ENCODE data around the gene GNAT1. TPM values are rescaled to one million over a fixed set of nuclear protein-coding genes. Genes with fewer than 3 reads are reported as not detected.
"Not testable (repeated sequence)": the region's sequence is repeated elsewhere in the genome, so short reads cannot be mapped to it uniquely, and the experiment has no call there.

Gene GNAT1
- total RNA-seq, 4 donors from 2014 or later: not detected

DNA sequence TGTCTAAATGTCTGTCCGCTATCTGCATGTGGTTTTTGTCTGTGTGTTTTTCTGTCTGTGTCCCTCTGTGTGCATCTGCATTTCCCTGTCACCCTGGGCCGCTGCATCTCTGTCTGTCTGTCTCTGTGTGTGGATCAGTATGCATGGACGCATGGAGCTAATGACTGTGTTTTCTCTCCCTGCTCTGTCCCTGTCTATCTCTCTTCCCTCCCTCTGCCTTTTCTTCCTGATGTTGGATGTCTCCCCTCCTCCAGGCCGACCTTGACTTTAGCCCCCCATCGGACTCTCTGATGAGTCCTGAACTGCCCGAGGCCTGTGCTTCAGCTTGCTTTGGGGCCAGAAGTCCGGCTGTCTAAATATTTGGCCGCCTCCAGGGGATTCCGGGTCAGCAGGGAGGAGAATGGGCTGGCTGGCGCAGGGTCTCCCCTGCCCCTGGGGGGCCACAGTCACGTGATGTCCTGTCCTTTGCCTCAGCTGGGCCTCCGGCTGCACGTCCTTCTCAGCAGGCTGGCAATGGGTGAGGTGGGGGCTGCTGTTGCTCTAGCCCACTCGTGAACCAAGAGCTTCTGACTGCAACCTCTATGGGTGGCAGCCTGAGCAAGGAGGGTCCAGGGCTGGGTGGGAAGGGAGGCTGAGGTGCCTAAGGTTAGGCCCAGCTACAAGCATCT, 17.4 kb downstream of the GNAT1 start:
- Histone ChIP-seq H3K36me3 (no peaks in the 10 kb centered on the region), H3K9me3 (no peaks in the 10 kb centered on the region), H3K27me3 (peaks cover 35% of the 10 kb centered on the region), H3K4me3 (no peak overlapping the region), H3K27ac (no peak overlapping the region), H3K4me1 (peaks cover 0 to 18% (median 13%) of the 10 kb centered on the region in 3 donors)
- ATAC-seq: no peak
- TF ChIP-seq, protein P1, sequence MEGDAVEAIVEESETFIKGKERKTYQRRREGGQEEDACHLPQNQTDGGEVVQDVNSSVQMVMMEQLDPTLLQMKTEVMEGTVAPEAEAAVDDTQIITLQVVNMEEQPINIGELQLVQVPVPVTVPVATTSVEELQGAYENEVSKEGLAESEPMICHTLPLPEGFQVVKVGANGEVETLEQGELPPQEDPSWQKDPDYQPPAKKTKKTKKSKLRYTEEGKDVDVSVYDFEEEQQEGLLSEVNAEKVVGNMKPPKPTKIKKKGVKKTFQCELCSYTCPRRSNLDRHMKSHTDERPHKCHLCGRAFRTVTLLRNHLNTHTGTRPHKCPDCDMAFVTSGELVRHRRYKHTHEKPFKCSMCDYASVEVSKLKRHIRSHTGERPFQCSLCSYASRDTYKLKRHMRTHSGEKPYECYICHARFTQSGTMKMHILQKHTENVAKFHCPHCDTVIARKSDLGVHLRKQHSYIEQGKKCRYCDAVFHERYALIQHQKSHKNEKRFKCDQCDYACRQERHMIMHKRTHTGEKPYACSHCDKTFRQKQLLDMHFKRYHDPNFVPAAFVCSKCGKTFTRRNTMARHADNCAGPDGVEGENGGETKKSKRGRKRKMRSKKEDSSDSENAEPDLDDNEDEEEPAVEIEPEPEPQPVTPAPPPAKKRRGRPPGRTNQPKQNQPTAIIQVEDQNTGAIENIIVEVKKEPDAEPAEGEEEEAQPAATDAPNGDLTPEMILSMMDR (IDR thresholded peaks at IDR 0.05): no peak
- no peak for TF ChIP-seq POLR2A (IDR thresholded peaks at IDR 0.05)
- TF ChIP-seq POLR2AphosphoS5 (IDR thresholded peaks at IDR 0.05): no peak
- TF ChIP-seq EP300 (IDR thresholded peaks at IDR 0.05): no peak
- 94% methylated on average over 3 of the region's 14 CpGs; no CpG with 5 or more reads in 1 of the 2 donors for WGBS, 2 donors (ENCODE audit: low coverage in 1 of 2)

DNA sequence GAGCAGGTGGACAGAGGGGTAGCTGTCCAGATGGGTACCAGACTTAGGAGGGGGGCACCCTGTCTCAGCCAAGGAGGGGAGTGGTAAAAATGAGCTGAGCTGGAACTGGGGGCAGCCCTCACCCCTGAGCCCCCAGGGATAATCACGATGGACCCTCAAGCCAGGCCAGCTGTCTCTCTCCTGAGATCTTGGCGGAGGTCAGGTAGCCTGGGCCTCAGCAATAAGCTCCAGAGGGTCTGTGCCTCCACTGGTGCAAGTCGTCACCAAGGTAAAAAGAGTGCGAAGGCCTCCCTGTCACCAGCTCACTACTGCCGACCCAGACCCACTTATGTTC, 18.7 kb downstream of the GNAT1 start:
- Histone ChIP-seq H3K9me3 (no peaks in the 10 kb centered on the region), H3K27ac (no peak overlapping the region), H3K4me3 (no peak overlapping the region), H3K4me1 (peaks cover 0 to 10% (median 7%) of the 10 kb centered on the region in 3 donors), H3K36me3 (no peaks in the 10 kb centered on the region), H3K27me3 (peaks cover 21% of the 10 kb centered on the region)
- no peak for ATAC-seq
- WGBS, 2 donors (ENCODE audit: low coverage in 1 of 2): no CpG with 5 or more reads among the region's 5 CpGs
- TF ChIP-seq POLR2A (IDR thresholded peaks at IDR 0.05) (no peak), EP300 (IDR thresholded peaks at IDR 0.05) (no peak), POLR2AphosphoS5 (IDR thresholded peaks at IDR 0.05) (no peak)
- TF ChIP-seq, protein P1 (IDR thresholded peaks at IDR 0.05): no peak

DNA sequence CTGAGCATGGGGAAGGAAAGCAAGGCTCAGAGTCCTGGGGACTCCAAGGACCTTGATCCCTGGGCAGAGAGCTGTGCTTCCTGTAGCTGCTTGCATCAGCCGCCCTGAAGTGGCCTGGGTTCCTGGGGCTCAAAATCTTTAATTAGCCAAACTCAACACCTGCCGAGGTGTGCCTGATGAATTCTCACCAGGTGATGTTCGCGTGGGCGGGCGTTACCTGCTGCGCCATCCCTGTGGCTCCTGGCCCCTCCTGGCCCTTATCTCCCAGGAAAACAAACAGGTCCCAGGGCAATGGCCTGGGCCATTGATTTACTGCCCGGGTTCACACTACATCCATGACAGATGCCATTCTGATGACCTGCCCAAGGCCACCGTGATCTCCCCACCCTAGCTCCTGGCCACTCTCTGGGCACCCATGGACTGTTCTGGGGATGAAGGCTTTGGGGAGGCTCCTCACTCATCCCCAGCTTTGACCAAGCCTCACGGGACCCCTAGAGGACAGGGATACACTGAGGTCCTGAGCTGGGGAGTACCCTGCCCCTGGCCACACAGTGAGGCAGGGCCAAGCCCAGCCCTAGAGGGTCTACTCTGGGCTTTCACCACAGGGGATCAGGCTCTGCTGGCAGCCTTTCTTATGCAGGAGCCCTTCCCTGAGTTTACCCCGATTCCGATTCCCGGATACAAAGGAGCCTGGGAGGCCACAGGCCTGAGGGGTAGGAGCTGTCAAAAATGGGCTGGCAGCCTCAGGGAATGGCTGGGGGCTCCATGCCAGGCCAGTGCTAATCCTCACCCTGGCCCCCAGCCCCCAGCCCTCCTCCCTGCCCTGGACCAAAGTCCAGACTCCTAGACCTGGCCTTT, 19.3 kb downstream of the GNAT1 start:
- H3K27ac ChIP-seq: no peak overlapping the region
- WGBS, 2 donors (ENCODE audit: low coverage in 1 of 2): 80% methylated on average over 2 of the region's 13 CpGs; no CpG with 5 or more reads in 1 of the 2 donors

DNA sequence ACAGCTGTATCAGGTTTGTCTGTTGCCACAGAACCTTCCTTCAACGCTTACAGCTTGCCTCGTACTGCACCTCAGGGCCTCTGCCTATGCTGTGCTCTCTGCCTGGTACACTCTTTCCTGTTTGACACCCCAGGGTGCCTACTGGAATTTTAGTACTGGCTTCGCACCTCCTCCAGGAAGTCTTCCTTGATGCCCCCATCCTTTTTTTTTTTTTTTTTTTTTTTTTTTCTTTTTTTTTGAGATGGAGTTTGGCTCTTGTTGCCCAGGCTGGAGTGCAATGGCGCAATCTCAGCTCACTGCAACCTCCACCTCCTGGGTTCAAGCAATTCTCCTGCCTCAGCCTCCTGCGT, 19.9 kb downstream of the GNAT1 start:
- not testable (repeated sequence) for H3K4me1 ChIP-seq, H3K36me3 ChIP-seq, H3K4me3 ChIP-seq, H3K9me3 ChIP-seq, H3K27me3 ChIP-seq, H3K27ac ChIP-seq, ATAC-seq
- 98 to 100% methylated on average over 2 to 5 of the region's 5 CpGs for WGBS, 2 donors (ENCODE audit: low coverage in 1 of 2)

More for the DNA sequence above, 19.3 kb downstream of the GNAT1 start:
- ATAC-seq: no peak
- no peak overlapping the region for H3K4me3 ChIP-seq
- H3K4me1 ChIP-seq: peaks cover 0 to 4% (median under 1%) of the 10 kb centered on the region in 3 donors
- H3K27me3 ChIP-seq: peaks cover 15% of the 10 kb centered on the region
- no peaks in the 10 kb centered on the region for H3K9me3 ChIP-seq
- no peaks in the 10 kb centered on the region for H3K36me3 ChIP-seq
- TF ChIP-seq, protein P1 (IDR thresholded peaks at IDR 0.05): no peak
- TF ChIP-seq EP300 (IDR thresholded peaks at IDR 0.05) (no peak), POLR2AphosphoS5 (IDR thresholded peaks at IDR 0.05) (no peak), POLR2A (IDR thresholded peaks at IDR 0.05) (no peak)

DNA sequence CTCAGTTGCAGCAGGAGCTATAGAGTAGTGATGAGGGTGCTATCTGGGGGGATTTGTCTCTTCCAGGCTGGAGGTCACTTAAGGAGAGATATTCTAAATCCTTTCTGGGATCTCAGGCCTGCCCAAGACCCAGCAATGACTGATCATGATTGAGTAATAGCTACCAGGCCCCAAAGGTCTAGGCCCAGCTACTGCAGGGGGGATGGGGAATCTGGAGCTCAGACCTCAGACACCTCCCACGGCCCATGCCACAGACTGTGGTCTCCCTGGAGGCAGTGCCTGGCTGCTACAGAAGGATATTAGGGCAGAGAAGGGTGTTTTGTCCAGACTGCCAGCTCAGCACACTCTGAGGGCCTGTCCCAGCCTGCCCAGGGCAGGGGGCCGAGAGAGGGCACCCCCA, 20.5 kb downstream of the GNAT1 start:
- Histone ChIP-seq H3K4me1 (no peaks in the 10 kb centered on the region), H3K36me3 (no peaks in the 10 kb centered on the region), H3K9me3 (no peaks in the 10 kb centered on the region), H3K4me3 (no peak overlapping the region), H3K27ac (no peak overlapping the region), H3K27me3 (peaks cover 3% of the 10 kb centered on the region)
- no CpG with 5 or more reads among the region's 2 CpGs for WGBS, 2 donors (ENCODE audit: low coverage in 1 of 2)
- no peak for ATAC-seq
- no peak for TF ChIP-seq POLR2A (IDR thresholded peaks at IDR 0.05)
- TF ChIP-seq, protein P1 (IDR thresholded peaks at IDR 0.05): no peak
- no peak for TF ChIP-seq POLR2AphosphoS5 (IDR thresholded peaks at IDR 0.05)
- TF ChIP-seq EP300 (IDR thresholded peaks at IDR 0.05): no peak
